HepG2 (cell line): ENCODE results near the gene DMRTA2. TPM values are rescaled to one million over a fixed set of nuclear protein-coding genes. Genes with fewer than 3 reads are reported as not detected.

Experiments
- ATAC-seq: fragments of 200-7000 bp; cut with Tn5 transposase; 3 replicates; pipeline ENCODE4 v1.9.1; 2020; ENCODE audit warnings: mild to moderate bottlenecking, moderate library complexity
- BruUV-seq: library from RNA; stranded (reverse); fragments of 400-500 nt; replicated peaks from 2 replicates; lab custom pipeline; 2021; lab: Mats Ljungman, UMichigan
- CTCF ChIA-PET: fragments of 300-600 bp; formaldehyde crosslinking; extraction: SDS; loops from one replicate; lab custom pipeline; 2021; ENCODE audit warnings: low total read pairs, inconsistent platforms, low intra/inter-chr PET ratio; lab: Yijun Ruan, JAX
- POLR2A ChIA-PET: fragments of 350-600 bp; sonication (Branson Sonifier 250); formaldehyde crosslinking; loops from one replicate; lab custom pipeline; 2020; ENCODE audit warnings: antibody characterized with exemption, inconsistent platforms; lab: Yijun Ruan, JAX
- DNase-seq: peaks from one replicate; pipeline ENCODE4 v3.0.0-alpha.2; 2015; ENCODE audit warnings: low spot score
- FAIRE-seq: peaks from 3 replicates; lab custom pipeline; 2011; peaks lifted over from hg19 to GRCh38; lab: Jason Lieb, UNC
- H2AFZ ChIP-seq: one replicate; pipeline ENCODE4 v1.6.1; 2011; ENCODE audit warnings: low read length, inconsistent platforms
- H3K27ac ChIP-seq: fragments of 300-600 bp; 3 replicates; pipeline ENCODE4 v1.8.0; 2011; ENCODE audit warnings: mixed run types, mild to moderate bottlenecking, mixed read lengths, low read length, inconsistent platforms; ENCODE audit not compliant: insufficient read depth; ENCODE audit errors: extremely low read length
- H3K27me3 ChIP-seq, 2 experiments: fragments of 200-600 bp in 1 of 2; 2 replicates in 1 of 2; 3 replicates in 1 of 2; pipeline versions ENCODE4 v1.6.0 to v1.8.0; 2011; ENCODE audit warnings: low read length in 2 of 2, mild to moderate bottlenecking in 2 of 2, moderate library complexity in 2 of 2, inconsistent platforms in 1 of 2; ENCODE audit not compliant: insufficient read depth in 2 of 2, control insufficient read depth in 1 of 2
- H3K36me3 ChIP-seq, 2 experiments: fragments of 200-600 bp in 1 of 2; replicated peaks in 1 of 2; 2 replicates in 1 of 2; 3 replicates in 1 of 2; pipeline versions ENCODE4 v1.5.1 to v1.8.0; 2011; ENCODE audit warnings: low read length in 2 of 2, inconsistent platforms in 1 of 2; ENCODE audit not compliant: insufficient read depth in 2 of 2, control insufficient read depth in 1 of 2
- H3K4me1 ChIP-seq: 2 replicates; pipeline ENCODE4 v1.5.1; 2012; ENCODE audit warnings: low read length, inconsistent platforms; ENCODE audit not compliant: insufficient read depth
- H3K4me2 ChIP-seq: 2 replicates; pipeline ENCODE4 v1.6.0; 2011; ENCODE audit warnings: low read depth, low read length, inconsistent platforms
- H3K4me3 ChIP-seq, 3 experiments: fragments of 200-600 bp in 1 of 3; sonication (generic), shearing (Covaris generic) in 1 of 3; replicated peaks in 1 of 3; 2 replicates each; pipeline ENCODE4 v1.5.1; 2011 to 2016; ENCODE audit warnings: low read length in 3 of 3, inconsistent platforms in 2 of 3, low read depth in 2 of 3, mild to moderate bottlenecking in 2 of 3, control low read depth in 1 of 3, mixed read lengths in 1 of 3; ENCODE audit not compliant: insufficient read depth in 1 of 3
- H3K79me2 ChIP-seq: one replicate; pipeline ENCODE4 v1.6.1; 2011; ENCODE audit warnings: low read length, inconsistent platforms; ENCODE audit not compliant: insufficient read depth
- H3K9ac ChIP-seq: 2 replicates; pipeline ENCODE4 v1.6.0; 2011; ENCODE audit warnings: mild to moderate bottlenecking, low read depth, low read length, inconsistent platforms; ENCODE audit not compliant: insufficient read depth
- H3K9me3 ChIP-seq: 2 replicates; pipeline ENCODE4 v1.5.1; 2012; ENCODE audit warnings: mild to moderate bottlenecking, low read length
- H4K20me1 ChIP-seq: 2 replicates; pipeline ENCODE4 v1.6.0; 2011; ENCODE audit warnings: inconsistent platforms, mild to moderate bottlenecking, low read length, moderate library complexity; ENCODE audit not compliant: insufficient read depth
- EEA1 ChIP-seq: sonication (generic); formaldehyde crosslinking; IDR thresholded peaks from 2 replicates; pipeline ENCODE4 v1.5.1; 2020; ENCODE audit warnings: mild to moderate bottlenecking, missing genetic modification reagents, borderline replicate concordance
- EZH2 ChIP-seq: conservative IDR thresholded peaks from 2 replicates; pipeline ENCODE4 v1.6.1; 2012; ENCODE audit warnings: mild to moderate bottlenecking, low read depth, low read length, moderate library complexity
- MAFF ChIP-seq: IDR thresholded peaks from 2 replicates; pipeline ENCODE4 v1.6.1; 2011; ENCODE audit warnings: low read depth, low read length, improper control_type of control experiment
- MAFK ChIP-seq, 2 experiments: IDR thresholded peaks in 1 of 2; conservative IDR thresholded peaks in 1 of 2; 2 replicates each; pipeline ENCODE4 v1.6.1; 2011; ENCODE audit warnings: improper control_type of control experiment in 2 of 2, low read length in 2 of 2
- ZMYM4 ChIP-seq: sonication (generic); formaldehyde crosslinking; IDR thresholded peaks from 2 replicates; pipeline ENCODE4 v1.8.1; 2023; ENCODE audit warnings: mild to moderate bottlenecking, missing genetic modification reagents
- ZNF570 ChIP-seq: sonication (generic); formaldehyde crosslinking; IDR thresholded peaks from 2 replicates; pipeline ENCODE4 v1.4.0; 2020; ENCODE audit warnings: mild to moderate bottlenecking, missing genetic modification reagents, borderline replicate concordance
- ZNF629 ChIP-seq: sonication (generic); formaldehyde crosslinking; conservative IDR thresholded peaks from 2 replicates; pipeline ENCODE4 v1.5.0; 2020; ENCODE audit warnings: missing genetic modification reagents
- WGBS: methylation state at CpG from one replicate; pipeline ENCODE4 v1.1.6; 2017; ENCODE audit warnings: low lambda C conversion rate; 5-methylcytosine and 5-hydroxymethylcytosine counted together
- in situ Hi-C: cut with HindIII; loops from 2 replicates; pipeline ENCODE4 v1.10.0; 2017; ENCODE audit warnings: low pct_unique_long_range_greater_than_20kb; ENCODE audit not compliant: extremely low pct_ligation_motif_present
- intact Hi-C: fragments of 100-400 bp; cut with micrococcal nuclease; formaldehyde crosslinking; loops from one replicate; pipeline ENCODE4 v1.10.0; 2022; ENCODE audit not compliant: unreplicated experiment
- polyA plus RNA-seq, 8 experiments: library from polyadenylated mRNA; depleted of rRNA in 3 of 8; stranded (reverse) in 7 of 8; unstranded in 1 of 8; fragments of >200 nt; fragmentation: Illumina TruSeq in 4 of 8; extraction: Trizol in 4 of 8; gene quantifications; 2 replicates each; pipeline versions ENCODE4 v1.2.1 to v1.2.3, GENCODE V29; 2011 to 2016; ENCODE audit warnings: low read depth in 4 of 8, missing spikeins in 1 of 8, mixed read lengths in 1 of 8; ENCODE audit not compliant: insufficient read depth in 1 of 8
- total RNA-seq, 5 experiments: library from RNA; depleted of rRNA; stranded (reverse); fragments of >200 nt; fragmentation: Illumina TruSeq; extraction: Trizol; gene quantifications; 2 replicates each; pipeline ENCODE4 v1.2.3, GENCODE V29; 2016; ENCODE audit warnings: low read depth in 1 of 5
- TF ChIP-seq, protein P1 (sequence below): sonication (generic); formaldehyde crosslinking; IDR thresholded peaks from 2 replicates; pipeline ENCODE4 v1.4.0; 2020; ENCODE audit warnings: missing genetic modification reagents
- TF ChIP-seq, protein P2 (sequence below): sonication (generic); formaldehyde crosslinking; IDR thresholded peaks from 2 replicates; pipeline ENCODE4 v1.4.0; 2020; ENCODE audit warnings: missing genetic modification reagents

Gene DMRTA2
- total and polyA plus RNA-seq, 2 of the 13 experiments (the other 11 are each of a cell fraction or from before 2014, with no cell fraction given): not detected

DNA sequence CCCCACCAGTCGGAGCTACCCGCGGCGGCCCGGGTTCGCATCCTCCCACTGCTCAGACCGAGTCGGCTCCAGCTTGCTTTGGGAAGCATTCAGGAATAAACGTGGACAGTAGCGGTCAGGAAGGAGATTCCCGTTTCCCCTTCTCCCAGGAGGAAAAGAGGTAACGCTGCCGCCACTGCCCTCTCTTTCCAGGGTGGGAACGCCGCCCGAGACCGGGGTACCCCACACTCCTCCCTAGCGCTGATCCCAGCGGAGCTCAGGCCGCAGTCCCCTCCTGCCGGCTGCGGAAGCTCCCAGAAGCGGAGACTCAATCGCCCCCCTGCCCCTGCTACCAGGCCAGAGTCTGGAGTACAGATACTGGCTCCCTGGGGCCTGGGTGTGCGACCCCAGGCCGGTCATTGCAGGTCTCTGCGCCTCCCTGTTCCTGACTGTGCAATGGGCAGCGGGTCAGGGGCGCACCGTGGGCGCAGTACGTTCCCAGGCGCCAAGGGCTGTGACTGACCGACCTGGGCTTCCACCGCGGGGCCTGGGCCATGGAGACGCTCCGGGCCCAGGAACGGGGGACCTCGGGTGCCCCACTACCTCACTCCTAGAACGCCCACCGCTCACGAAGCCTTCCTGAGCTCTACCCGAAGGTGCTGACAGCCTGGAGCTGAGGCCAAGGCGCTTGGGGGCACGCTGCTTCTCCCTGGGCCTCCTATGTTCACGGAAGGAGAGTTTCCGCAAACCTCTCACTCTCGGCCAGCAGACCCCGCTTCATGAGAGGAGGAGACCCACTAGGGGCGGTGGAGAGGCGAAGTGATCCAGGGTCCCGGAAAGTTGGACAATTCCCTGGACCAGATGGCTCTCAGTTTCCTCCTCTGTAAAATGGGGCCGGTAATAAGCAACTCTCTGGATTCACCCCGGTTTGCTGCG, 7.8 kb downstream of the DMRTA2 start:
- H3K4me1 ChIP-seq: peaks cover 11% of the 10 kb centered on the region
- H3K79me2 ChIP-seq: no peaks in the 10 kb centered on the region
- H2AFZ ChIP-seq: no peak overlapping the region
- H3K9ac ChIP-seq: no peak overlapping the region
- ChIA-PET POLR2A (no interaction called here), CTCF (no interaction called here)
- no peak overlapping the region for H3K27ac ChIP-seq
- in situ Hi-C loops: no loop called here
- 41% methylated on average over 21 of the region's 56 CpGs for WGBS
- no peaks in the 10 kb centered on the region for H4K20me1 ChIP-seq
- TF ChIP-seq EZH2 (0 out of 2 replicates have a peak, but pooled peaks have one; percentile 23), ZNF570 (CRISPR knock-in tag) (no peak), ZNF629 (CRISPR knock-in tag) (peak; percentile 45; the same call in 1 of the 2 replicates), EEA1 (CRISPR knock-in tag) (no peak)
- TF ChIP-seq, all 625 proteins: peak for 2
- intact Hi-C loops: no loop called here
- no peak overlapping the region for H3K4me3 ChIP-seq
- DNase-seq (no peak), ATAC-seq (no peak), FAIRE-seq (no peak)
- no peaks in the 10 kb centered on the region for H3K36me3 ChIP-seq
- no peak overlapping the region for H3K4me2 ChIP-seq
- no peaks in the 10 kb centered on the region for H3K9me3 ChIP-seq
- peaks cover 14 to 63% of the 10 kb centered on the region in 2 experiments for H3K27me3 ChIP-seq
- BruUV-seq: no TSS peak

DNA sequence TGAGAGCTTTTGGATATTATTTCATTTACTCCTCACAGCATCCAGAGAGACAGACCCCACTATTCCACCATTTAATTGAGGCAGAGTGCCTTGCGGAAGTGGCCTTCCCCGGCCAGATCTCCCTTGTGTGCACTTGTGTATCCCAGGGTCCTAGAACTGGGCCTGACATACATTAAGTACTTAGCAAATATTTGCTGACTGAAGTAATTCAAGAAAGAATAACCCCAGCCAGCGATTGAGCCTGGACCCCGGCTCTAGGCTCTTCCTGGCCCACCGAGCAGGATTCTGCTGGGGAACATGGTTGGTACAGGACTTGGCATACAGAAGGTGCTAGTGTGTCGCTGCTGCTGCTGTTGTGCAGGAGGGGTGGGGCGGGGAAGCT, 8.4 kb downstream of the DMRTA2 start:
- Histone ChIP-seq H3K27ac (no peak overlapping the region), H3K4me2 (no peak overlapping the region), H3K79me2 (no peaks in the 10 kb centered on the region), H3K4me1 (peaks cover 4% of the 10 kb centered on the region), H3K27me3 (peaks cover 14 to 56% of the 10 kb centered on the region in 2 experiments), H3K9ac (no peak overlapping the region), H3K4me3 (no peak overlapping the region), H2AFZ (no peak overlapping the region), H4K20me1 (no peaks in the 10 kb centered on the region), H3K9me3 (no peaks in the 10 kb centered on the region), H3K36me3 (no peaks in the 10 kb centered on the region)
- WGBS: 19% methylated on average over 7 of the region's 7 CpGs
- TF ChIP-seq, protein P1, sequence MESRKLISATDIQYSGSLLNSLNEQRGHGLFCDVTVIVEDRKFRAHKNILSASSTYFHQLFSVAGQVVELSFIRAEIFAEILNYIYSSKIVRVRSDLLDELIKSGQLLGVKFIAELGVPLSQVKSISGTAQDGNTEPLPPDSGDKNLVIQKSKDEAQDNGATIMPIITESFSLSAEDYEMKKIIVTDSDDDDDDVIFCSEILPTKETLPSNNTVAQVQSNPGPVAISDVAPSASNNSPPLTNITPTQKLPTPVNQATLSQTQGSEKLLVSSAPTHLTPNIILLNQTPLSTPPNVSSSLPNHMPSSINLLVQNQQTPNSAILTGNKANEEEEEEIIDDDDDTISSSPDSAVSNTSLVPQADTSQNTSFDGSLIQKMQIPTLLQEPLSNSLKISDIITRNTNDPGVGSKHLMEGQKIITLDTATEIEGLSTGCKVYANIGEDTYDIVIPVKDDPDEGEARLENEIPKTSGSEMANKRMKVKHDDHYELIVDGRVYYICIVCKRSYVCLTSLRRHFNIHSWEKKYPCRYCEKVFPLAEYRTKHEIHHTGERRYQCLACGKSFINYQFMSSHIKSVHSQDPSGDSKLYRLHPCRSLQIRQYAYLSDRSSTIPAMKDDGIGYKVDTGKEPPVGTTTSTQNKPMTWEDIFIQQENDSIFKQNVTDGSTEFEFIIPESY (CRISPR knock-in tag): no peak
- TF ChIP-seq MAFK (conservative IDR thresholded peaks at IDR 0.05 in 1 of 2, IDR thresholded peaks at IDR 0.05 in 1 of 2; ENCODE audit: low read length in 2 of 2) (peak; percentile 45 to 69; a peak in 3 of 4 replicates), MAFF (peak; percentile 46), ZMYM4 (CRISPR knock-in tag) (no peak)
- TF ChIP-seq, protein P2, sequence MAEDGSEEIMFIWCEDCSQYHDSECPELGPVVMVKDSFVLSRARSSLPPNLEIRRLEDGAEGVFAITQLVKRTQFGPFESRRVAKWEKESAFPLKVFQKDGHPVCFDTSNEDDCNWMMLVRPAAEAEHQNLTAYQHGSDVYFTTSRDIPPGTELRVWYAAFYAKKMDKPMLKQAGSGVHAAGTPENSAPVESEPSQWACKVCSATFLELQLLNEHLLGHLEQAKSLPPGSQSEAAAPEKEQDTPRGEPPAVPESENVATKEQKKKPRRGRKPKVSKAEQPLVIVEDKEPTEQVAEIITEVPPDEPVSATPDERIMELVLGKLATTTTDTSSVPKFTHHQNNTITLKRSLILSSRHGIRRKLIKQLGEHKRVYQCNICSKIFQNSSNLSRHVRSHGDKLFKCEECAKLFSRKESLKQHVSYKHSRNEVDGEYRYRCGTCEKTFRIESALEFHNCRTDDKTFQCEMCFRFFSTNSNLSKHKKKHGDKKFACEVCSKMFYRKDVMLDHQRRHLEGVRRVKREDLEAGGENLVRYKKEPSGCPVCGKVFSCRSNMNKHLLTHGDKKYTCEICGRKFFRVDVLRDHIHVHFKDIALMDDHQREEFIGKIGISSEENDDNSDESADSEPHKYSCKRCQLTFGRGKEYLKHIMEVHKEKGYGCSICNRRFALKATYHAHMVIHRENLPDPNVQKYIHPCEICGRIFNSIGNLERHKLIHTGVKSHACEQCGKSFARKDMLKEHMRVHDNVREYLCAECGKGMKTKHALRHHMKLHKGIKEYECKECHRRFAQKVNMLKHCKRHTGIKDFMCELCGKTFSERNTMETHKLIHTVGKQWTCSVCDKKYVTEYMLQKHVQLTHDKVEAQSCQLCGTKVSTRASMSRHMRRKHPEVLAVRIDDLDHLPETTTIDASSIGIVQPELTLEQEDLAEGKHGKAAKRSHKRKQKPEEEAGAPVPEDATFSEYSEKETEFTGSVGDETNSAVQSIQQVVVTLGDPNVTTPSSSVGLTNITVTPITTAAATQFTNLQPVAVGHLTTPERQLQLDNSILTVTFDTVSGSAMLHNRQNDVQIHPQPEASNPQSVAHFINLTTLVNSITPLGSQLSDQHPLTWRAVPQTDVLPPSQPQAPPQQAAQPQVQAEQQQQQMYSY (CRISPR knock-in tag): no peak
- intact Hi-C loops: no loop called here
- BruUV-seq: no TSS peak
- DNase-seq (no peak), FAIRE-seq (no peak), ATAC-seq (no peak)
- POLR2A ChIA-PET: no interaction called here
- CTCF ChIA-PET: no interaction called here
- in situ Hi-C loops: no loop called here
